GM12878 (cell line): ENCODE data around the gene ADAR. TPM values are rescaled to one million over a fixed set of nuclear protein-coding genes. Genes with fewer than 3 reads are reported as not detected.

Source experiments
- ATAC-seq: fragments of 200-7000 bp; cut with Tn5 transposase; 3 replicates; pipeline ENCODE4 v1.9.1; 2020; ENCODE audit warnings: mild to moderate bottlenecking, moderate library complexity
- BruUV-seq: library from RNA; stranded (reverse); fragments of 400-500 nt; replicated peaks from 2 replicates; lab custom pipeline; 2021; lab: Mats Ljungman, UMichigan
- CTCF ChIA-PET: fragments of 300-600 bp; sonication (Branson Sonifier 250); formaldehyde crosslinking; extraction: SDS; loops from one replicate; lab custom pipeline; 2021; ENCODE audit warnings: inconsistent platforms; lab: Yijun Ruan, JAX
- POLR2A ChIA-PET: fragments of 350-600 bp; formaldehyde crosslinking; extraction: SDS; loops from one replicate; lab custom pipeline; 2021; ENCODE audit warnings: inconsistent platforms; lab: Charles Lee
- RAD21 ChIA-PET: fragments of 300-600 bp; sonication (Branson Sonifier 250); formaldehyde crosslinking; loops from one replicate; lab custom pipeline; 2023; ENCODE audit warnings: antibody characterized with exemption; ENCODE audit not compliant: unreplicated experiment; lab: Charles Lee
- SMC1A ChIA-PET: fragments of 300-600 bp; sonication (Branson Sonifier 250); formaldehyde crosslinking; loops from one replicate; lab custom pipeline; 2023; ENCODE audit not compliant: unreplicated experiment, uncharacterized antibody; lab: Charles Lee
- DNase-seq: peaks from one replicate; pipeline ENCODE4 v3.0.0-alpha.2; 2011; ENCODE audit warnings: low read depth, low spot score
- FAIRE-seq: peaks from 3 replicates; lab custom pipeline; 2011; peaks lifted over from hg19 to GRCh38; lab: Jason Lieb, UNC
- H2AFZ ChIP-seq: 2 replicates; pipeline ENCODE4 v1.6.0; 2011; ENCODE audit warnings: low read depth, low read length, control low read depth; ENCODE audit not compliant: control insufficient read depth
- H3K27ac ChIP-seq: 2 replicates; pipeline ENCODE4 v1.5.1; 2011; ENCODE audit warnings: control low read depth; ENCODE audit not compliant: control insufficient read depth, insufficient read depth
- H3K27me3 ChIP-seq, 2 experiments: replicated peaks in 1 of 2; 2 replicates each; pipeline versions ENCODE4 v1.6.0 to v1.6.1; 2011; ENCODE audit warnings: low read length in 1 of 2; ENCODE audit not compliant: control insufficient read depth in 2 of 2, insufficient read depth in 2 of 2
- H3K36me3 ChIP-seq, 2 experiments: 2 replicates each; pipeline ENCODE4 v1.5.1; 2011; ENCODE audit warnings: low read length in 1 of 2; ENCODE audit not compliant: control insufficient read depth in 2 of 2, insufficient read depth in 2 of 2
- H3K4me1 ChIP-seq: 2 replicates; pipeline ENCODE4 v1.6.1; 2011; ENCODE audit warnings: mild to moderate bottlenecking, low read length, moderate library complexity, mixed read lengths; ENCODE audit not compliant: control insufficient read depth, insufficient read depth
- H3K4me2 ChIP-seq: 2 replicates; pipeline ENCODE4 v1.6.0; 2011; ENCODE audit warnings: control low read depth; ENCODE audit not compliant: control insufficient read depth, insufficient read depth
- H3K4me3 ChIP-seq: fragments of 200-600 bp; sonication (generic); 2 replicates; pipeline ENCODE4 v1.5.1; 2016
- H3K79me2 ChIP-seq: 2 replicates; pipeline ENCODE4 v1.6.0; 2011; ENCODE audit warnings: low read length; ENCODE audit not compliant: control insufficient read depth, insufficient read depth
- H3K9ac ChIP-seq: 2 replicates; pipeline ENCODE4 v1.8.0; 2011; ENCODE audit warnings: low read length, control low read depth, mixed read lengths; ENCODE audit not compliant: control insufficient read depth, insufficient read depth
- H3K9me3 ChIP-seq: replicated peaks from 3 replicates; pipeline ENCODE4 v1.5.1; 2011; ENCODE audit warnings: mild to moderate bottlenecking, low read length; ENCODE audit not compliant: control insufficient read depth, insufficient read depth
- H4K20me1 ChIP-seq: 2 replicates; pipeline ENCODE4 v1.6.0; 2011; ENCODE audit not compliant: control insufficient read depth, insufficient read depth
- CEBPB ChIP-seq, 2 experiments: fragments of 150-350 bp in 1 of 2; IDR thresholded peaks; 2 replicates each; pipeline ENCODE4 v1.6.1; 2012 to 2014; ENCODE audit warnings: low read depth in 2 of 2, low read length in 2 of 2, borderline replicate concordance in 1 of 2, inconsistent platforms in 1 of 2
- DPF2 ChIP-seq: fragments of 450-650 bp; IDR thresholded peaks from 2 replicates; pipeline ENCODE4 v1.6.1; 2017; ENCODE audit warnings: mild to moderate bottlenecking
- HCFC1 ChIP-seq: fragments of 150-350 bp; IDR thresholded peaks from 2 replicates; pipeline ENCODE4 v1.6.1; 2014; ENCODE audit warnings: low read length
- HDAC2 ChIP-seq: fragments of 200-600 bp; sonication (generic); IDR thresholded peaks from 2 replicates; pipeline ENCODE4 v1.6.1; 2017
- IRF5 ChIP-seq: fragments of 450-650 bp; IDR thresholded peaks from 2 replicates; pipeline ENCODE4 v1.6.1; 2017; ENCODE audit warnings: borderline replicate concordance
- JUND ChIP-seq: IDR thresholded peaks from 2 replicates; pipeline ENCODE4 v1.6.1; 2012; ENCODE audit warnings: low read depth, mild to moderate bottlenecking, low read length, improper control_type of control experiment, moderate library complexity
- KLF5 ChIP-seq: fragments of 450-650 bp; IDR thresholded peaks from 2 replicates; pipeline ENCODE4 v1.6.1; 2014; ENCODE audit warnings: mild to moderate bottlenecking; ENCODE audit not compliant: partially characterized antibody
- NBN ChIP-seq: fragments of 450-650 bp; IDR thresholded peaks from 2 replicates; pipeline ENCODE4 v1.6.1; 2016
- PBX3 ChIP-seq: IDR thresholded peaks from 2 replicates; pipeline ENCODE4 v1.6.1; 2011; ENCODE audit warnings: mild to moderate bottlenecking, low read depth, low read length, moderate library complexity; ENCODE audit not compliant: insufficient replicate concordance
- PML ChIP-seq: IDR thresholded peaks from 2 replicates; pipeline ENCODE4 v1.6.1; 2012; ENCODE audit warnings: low read length, inconsistent platforms
- SIX5 ChIP-seq: IDR thresholded peaks from 2 replicates; pipeline ENCODE4 v1.6.1; 2011; ENCODE audit warnings: mild to moderate bottlenecking, low read depth, low read length, moderate library complexity; ENCODE audit not compliant: severe bottlenecking
- SP1 ChIP-seq: IDR thresholded peaks from one replicate; pipeline ENCODE4 v1.6.1; 2011; ENCODE audit warnings: low read depth, low read length
- SREBF2 ChIP-seq: IDR thresholded peaks from 2 replicates; pipeline ENCODE4 v1.6.1; 2012; ENCODE audit warnings: mild to moderate bottlenecking, low read length
- ZNF687 ChIP-seq: fragments of 450-650 bp; IDR thresholded peaks from 2 replicates; pipeline ENCODE4 v1.6.1; 2017; ENCODE audit warnings: mild to moderate bottlenecking, moderate library complexity
- WGBS: methylation state at CpG from one replicate; pipeline ENCODE4 v1.1.6; 2016; ENCODE audit warnings: low lambda C conversion rate; ENCODE audit not compliant: insufficient replicate concordance, insufficient coverage; ENCODE audit errors: missing lambda C conversion rate; 5-methylcytosine and 5-hydroxymethylcytosine counted together
- in situ Hi-C: fragments of 300-500 bp; cut with MboI; formaldehyde crosslinking; loops from 9 replicates; pipeline ENCODE4 v1.14.3; 2018; ENCODE audit warnings: mixed read lengths
- intact Hi-C: fragments of 100-400 bp; cut with micrococcal nuclease; formaldehyde crosslinking; loops from one replicate; pipeline ENCODE4 v1.14.2; 2022; ENCODE audit not compliant: unreplicated experiment
- polyA plus RNA-seq, 11 experiments: library from polyadenylated mRNA; depleted of rRNA in 4 of 11; unstranded in 6 of 11; stranded (reverse) in 5 of 11; fragments of >200 nt; fragmentation: Nextera tagmentation in 4 of 11; fragmentation: Illumina TruSeq in 1 of 11; extraction: Ambion mirVana in 4 of 11; extraction: Trizol in 1 of 11; gene quantifications; 1 replicate in 1 of 11; 2 replicates in 10 of 11; pipeline versions ENCODE4 v1.2.1 to v1.2.3, GENCODE V29; 2011 to 2016; ENCODE audit warnings: inconsistent platforms in 2 of 11, missing spikeins in 2 of 11, low read depth in 1 of 11
- total RNA-seq, 4 experiments: library from RNA; depleted of rRNA in 3 of 4; stranded (reverse); fragments of >200 nt in 3 of 4; fragmentation: Illumina TruSeq in 1 of 4; extraction: Trizol in 1 of 4; gene quantifications; 2 replicates each; pipeline versions ENCODE4 v1.2.1 to v1.2.3, GENCODE V29; 2013 to 2021
- TF ChIP-seq, protein P1 (sequence below): IDR thresholded peaks from 2 replicates; pipeline ENCODE4 v1.6.1; 2012; ENCODE audit warnings: mild to moderate bottlenecking, low read depth, low read length

ADAR gene
- total and polyA plus RNA-seq, 10 of the 15 experiments (the other 5 are each of a cell fraction or from before 2014, with no cell fraction given), result 55.5 to 413 (median 176) TPM

- no peak for FAIRE-seq
- ChIA-PET RAD21 (no interaction called here), POLR2A (interaction anchor here (1.3 to 1.5 kb wide), 2 partner anchors 24 to 70 kb away, joined by 4 to 6 read pairs; no protein-coding TSS in a partner anchor), CTCF (interaction anchor here (1.6 kb wide), 1 partner anchor 40 kb away, joined by 3 read pairs; no protein-coding TSS in a partner anchor), SMC1A (interaction anchor here (1.2 kb wide), 1 partner anchor 24 kb away, joined by 3 read pairs; no protein-coding TSS in a partner anchor)
- Histone ChIP-seq H3K36me3 (peaks cover 0 to 3% of the 10 kb centered on the region in 2 experiments; a peak in 1 of 4 replicates), H3K4me1 (peaks cover 3% of the 10 kb centered on the region; the same call in 1 of the 2 replicates), H3K9me3 (no peaks in the 10 kb centered on the region), H3K4me2 (no peak overlapping the region), H3K79me2 (peaks cover 38% of the 10 kb centered on the region), H3K27me3 (no peaks in the 10 kb centered on the region; a peak in 1 of 4 replicates), H2AFZ (no peak overlapping the region), H4K20me1 (no peaks in the 10 kb centered on the region), H3K4me3 (no peak overlapping the region), H3K27ac (no peak overlapping the region), H3K9ac (no peak overlapping the region)
- WGBS, result 0% methylated on average over 1 of the region's 1 CpG
- intact Hi-C loops (no loop called here), in situ Hi-C loops (no loop called here)
- ATAC-seq, result no peak
- DNase-seq, result no peak
- BruUV-seq, result no TSS peak
- no peak for TF ChIP-seq KLF5
- TF ChIP-seq SIX5, result no peak
- TF ChIP-seq JUND, result no peak
- TF ChIP-seq CEBPB (IDR thresholded peaks at IDR 0.05; ENCODE audit: borderline replicate concordance in 1 of 2, low read depth in 2 of 2, low read length in 2 of 2), result no peak
- TF ChIP-seq ZNF687, result no peak
- TF ChIP-seq NBN, result no peak
- no peak for TF ChIP-seq HDAC2
- TF ChIP-seq DPF2, result no peak
- TF ChIP-seq PBX3, result no peak
- TF ChIP-seq SREBF2, result no peak
- TF ChIP-seq SP1, result no peak
- no peak for TF ChIP-seq PML
- TF ChIP-seq, protein P1, sequence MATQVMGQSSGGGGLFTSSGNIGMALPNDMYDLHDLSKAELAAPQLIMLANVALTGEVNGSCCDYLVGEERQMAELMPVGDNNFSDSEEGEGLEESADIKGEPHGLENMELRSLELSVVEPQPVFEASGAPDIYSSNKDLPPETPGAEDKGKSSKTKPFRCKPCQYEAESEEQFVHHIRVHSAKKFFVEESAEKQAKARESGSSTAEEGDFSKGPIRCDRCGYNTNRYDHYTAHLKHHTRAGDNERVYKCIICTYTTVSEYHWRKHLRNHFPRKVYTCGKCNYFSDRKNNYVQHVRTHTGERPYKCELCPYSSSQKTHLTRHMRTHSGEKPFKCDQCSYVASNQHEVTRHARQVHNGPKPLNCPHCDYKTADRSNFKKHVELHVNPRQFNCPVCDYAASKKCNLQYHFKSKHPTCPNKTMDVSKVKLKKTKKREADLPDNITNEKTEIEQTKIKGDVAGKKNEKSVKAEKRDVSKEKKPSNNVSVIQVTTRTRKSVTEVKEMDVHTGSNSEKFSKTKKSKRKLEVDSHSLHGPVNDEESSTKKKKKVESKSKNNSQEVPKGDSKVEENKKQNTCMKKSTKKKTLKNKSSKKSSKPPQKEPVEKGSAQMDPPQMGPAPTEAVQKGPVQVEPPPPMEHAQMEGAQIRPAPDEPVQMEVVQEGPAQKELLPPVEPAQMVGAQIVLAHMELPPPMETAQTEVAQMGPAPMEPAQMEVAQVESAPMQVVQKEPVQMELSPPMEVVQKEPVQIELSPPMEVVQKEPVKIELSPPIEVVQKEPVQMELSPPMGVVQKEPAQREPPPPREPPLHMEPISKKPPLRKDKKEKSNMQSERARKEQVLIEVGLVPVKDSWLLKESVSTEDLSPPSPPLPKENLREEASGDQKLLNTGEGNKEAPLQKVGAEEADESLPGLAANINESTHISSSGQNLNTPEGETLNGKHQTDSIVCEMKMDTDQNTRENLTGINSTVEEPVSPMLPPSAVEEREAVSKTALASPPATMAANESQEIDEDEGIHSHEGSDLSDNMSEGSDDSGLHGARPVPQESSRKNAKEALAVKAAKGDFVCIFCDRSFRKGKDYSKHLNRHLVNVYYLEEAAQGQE, result no peak
- TF ChIP-seq HCFC1, result no peak
- no peak for TF ChIP-seq IRF5
These were observed 21.7 kb upstream of the ADAR start for GRCh38 chr1:154629675-154630073.
